HCEC 1CT (cell line): Measurements from ENCODE around the gene ETFB.
"Not testable (repeated sequence)": the region's sequence is repeated elsewhere in the genome, so short reads cannot be mapped to it uniquely, and the experiment has no call there.

ENCODE experiments used
- DNase-seq: peaks from one replicate; pipeline ENCODE4 v3.0.0-alpha.2; 2017

ETFB gene

DNA sequence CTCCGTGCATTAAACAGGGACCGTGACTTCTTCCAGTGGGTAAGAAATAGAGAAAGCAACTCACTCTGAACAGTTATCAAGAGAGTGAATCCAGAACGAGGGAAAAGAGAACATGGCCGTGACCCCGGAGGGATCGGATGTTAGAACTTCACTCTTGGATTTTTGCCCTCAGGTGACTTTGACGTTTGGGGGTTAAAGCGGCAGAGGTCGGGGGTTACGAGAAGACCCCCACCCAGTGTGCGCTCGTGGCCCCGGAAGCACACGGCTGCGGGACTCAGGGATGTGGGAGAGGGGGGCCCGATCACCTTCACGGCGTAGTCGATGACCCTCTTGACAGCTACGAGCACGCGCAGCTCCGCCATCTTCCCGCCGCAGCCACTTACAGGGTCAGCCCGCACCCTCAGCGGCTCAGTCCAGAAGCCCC, at the start of gene ETFB:
Gene ETFB, minus strand, starts transcription at position 424 of the 424 bp plus-strand sequence. Its CDS starts 62 bp downstream, at position 362.
- DNase-seq, result no peak

DNA sequence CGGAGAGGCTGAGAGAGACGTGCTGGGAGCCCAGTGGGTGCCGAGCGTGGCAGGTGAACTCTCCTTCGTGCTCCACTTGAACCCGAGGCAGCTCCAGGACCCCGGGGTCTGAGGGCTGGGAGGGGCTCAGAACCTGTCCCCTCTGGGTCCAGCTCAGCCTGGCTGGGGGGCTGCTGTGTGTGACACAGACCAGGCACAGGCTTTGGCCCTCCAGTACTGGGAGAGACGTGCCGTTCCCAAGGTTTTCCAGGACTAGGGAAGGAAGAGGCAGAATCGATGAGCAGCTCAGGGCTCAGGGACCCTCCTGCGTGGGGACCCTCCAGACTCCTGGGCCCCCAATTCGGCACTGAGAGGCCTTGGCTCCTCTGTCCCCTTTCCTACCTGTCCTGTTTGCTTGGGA, 49.0 kb upstream of the ETFB start:
- no peak for DNase-seq

DNA sequence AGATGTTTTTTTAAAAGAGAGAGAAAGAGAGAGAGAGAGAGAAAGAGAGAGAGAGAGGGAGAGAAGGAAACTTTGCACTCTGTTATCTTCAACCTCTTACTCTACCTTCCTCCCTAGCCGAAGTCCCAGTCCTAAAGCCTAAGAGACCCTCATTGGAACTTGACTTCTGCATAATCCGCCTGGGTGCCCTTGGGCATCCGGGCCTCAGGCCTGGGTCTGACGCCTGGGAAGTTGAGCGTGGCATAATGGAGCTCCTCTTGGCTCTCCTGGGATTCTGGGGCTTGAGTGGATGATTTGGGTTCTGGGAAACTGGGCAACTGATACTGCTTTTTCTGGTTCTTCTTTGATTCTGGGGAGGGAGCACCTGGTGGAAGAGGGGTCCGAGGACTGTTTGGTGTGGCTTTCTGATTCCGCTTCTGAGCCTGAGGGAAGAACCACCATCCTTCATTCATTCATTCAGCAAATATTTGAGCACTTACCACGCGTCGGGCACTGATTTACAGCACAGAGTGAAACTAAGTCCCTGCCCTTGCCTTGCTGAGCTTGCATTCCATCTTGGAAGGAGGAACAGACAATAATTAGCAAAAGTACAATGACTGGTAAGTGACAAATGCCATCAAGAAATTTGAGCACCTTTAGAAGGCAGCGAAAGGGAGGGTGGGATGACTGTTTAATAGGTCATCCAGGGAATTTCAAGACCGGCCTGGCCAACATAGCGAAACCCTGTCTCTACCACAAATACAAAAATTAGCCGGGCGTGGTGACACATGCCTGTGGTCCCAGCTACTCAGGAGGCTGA, 45.0 kb upstream of the ETFB start:
- no peak for DNase-seq

DNA sequence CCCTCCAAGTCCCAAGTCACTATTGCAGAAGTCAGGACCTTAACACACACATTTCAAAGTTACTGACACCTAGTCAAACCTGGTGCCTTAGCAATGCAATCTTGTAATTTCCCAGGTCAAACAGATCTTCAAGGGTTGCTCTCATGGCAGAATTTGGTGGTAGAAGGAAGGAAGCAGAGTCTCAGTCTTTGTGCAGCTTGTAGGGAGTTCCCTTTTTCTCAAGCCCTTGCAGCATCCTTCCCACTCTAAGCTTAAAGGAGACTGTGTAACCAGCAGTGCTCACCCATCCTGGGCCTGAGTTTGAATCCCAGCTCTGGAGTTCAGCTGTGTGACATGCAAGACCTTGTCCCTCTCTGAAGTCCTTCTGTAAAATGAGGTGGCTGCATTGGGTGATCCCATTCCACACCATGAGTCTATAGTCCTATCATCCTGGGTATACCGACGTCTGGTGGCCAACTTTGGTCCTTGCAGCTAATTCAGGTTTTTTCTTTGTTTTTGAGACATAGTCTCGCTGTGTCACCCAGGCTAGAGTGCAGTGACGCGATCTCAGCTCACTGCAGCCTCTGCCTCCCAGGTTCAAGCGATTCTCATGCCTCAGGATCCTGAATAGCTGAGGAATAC, 41.4 kb upstream of the ETFB start:
- no peak for DNase-seq

DNA sequence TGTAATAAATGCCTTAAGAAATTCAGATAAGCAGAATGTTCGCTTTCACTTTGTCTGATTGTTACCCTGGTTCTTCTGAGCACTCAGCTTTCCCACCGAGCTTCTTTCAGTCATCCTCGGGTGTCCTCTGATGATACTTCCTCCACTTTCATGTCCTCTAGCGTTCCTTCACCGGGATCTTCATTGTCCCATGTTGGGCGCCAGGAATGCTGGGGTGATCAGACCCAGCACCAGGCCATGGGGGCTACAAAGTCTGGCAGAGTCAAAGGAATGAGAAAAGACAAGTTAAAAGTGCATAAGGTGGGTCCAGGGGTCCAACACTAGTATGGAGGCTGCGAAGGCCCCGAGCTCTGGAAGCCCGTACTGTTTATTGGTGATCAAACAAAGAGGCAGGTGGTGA, 35.9 kb upstream of the ETFB start:
- no peak for DNase-seq

DNA sequence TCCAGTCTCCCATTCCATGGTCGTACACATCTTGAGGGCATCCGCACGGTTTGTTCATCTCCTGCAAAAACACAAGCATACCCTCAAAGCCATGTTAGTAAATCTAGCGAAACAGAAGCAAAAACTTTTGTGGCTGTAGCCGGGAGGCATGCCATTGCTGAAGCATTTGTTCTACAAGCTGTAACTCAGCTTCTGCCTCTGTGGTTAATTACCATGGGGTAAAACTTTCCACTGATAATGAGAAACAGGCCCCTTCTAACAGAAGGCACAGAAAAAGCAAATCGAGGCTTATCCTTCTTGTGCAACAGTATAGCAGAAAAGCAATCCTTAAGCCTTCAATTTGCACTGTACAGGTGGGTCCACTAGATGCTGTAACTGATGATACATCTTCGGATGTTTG, 33.7 kb upstream of the ETFB start:
- not testable (repeated sequence) for DNase-seq

DNA sequence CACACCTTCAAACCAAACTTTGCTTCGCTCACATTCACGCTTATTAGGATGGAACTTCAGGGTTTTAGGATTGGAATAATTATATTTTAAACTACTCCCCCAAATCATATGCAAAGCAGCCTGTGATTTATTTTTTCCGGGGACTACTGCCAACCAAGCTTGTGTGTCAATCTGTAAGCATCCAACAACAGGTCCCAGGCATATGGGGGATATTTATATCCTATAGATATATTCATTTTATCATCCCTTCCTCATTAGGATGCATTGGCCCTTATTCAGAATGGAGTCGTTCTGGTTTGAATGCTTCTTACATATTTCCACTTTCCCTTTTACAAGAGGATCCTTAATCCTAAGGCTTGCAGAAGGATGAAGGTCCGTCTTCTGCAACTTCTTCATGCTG, 33.0 kb upstream of the ETFB start:
- no peak for DNase-seq

DNA sequence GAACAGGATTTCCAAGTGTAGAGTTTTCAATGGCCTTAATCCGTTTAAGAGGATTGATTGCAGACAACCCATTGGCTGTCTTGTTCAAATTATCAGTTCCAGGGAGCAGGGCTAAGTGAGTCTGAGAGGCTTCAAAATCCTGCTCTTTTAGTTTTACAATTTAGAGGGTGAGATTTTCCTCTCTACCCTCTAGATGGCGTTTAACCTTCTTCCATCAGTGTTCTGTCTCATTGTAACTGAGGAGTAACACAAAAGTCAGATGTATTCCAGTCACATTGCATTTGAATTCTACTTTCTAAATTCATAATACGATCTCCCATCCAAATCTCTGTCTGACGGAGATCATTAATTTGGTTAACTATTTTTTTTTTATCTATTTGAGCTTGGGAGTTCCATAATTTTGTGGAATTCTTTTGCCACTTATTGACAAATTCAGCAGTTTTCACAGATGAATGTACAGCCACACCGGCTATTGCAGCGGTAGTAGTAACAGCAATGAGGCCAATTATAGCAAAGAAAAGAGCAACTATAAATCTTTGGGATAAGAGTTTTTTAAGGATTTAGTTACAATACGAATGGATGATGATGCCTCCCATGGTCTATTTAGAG, 32.0 kb upstream of the ETFB start:
- peak; percentile 17 for DNase-seq

DNA sequence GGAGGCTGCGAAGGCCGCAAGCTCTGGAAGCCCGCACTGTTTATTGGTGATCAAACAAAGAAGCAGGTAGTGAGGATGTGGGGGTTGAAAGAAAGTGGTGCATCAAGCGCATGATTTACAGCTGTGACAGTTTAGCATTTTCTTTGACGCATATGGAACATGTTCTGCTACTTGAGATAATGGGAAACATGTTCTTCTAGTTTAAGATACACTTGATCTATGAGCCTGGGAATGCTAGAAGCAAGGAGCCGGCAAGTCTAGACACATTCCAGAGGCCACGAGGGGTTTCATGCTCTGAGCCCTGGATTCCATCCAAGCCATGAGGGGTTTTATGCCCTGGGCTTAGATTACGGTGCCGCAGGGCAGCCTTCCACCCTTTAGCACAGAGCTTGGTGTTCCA, 31.3 kb upstream of the ETFB start:
- DNase-seq, result not testable (repeated sequence)

DNA sequence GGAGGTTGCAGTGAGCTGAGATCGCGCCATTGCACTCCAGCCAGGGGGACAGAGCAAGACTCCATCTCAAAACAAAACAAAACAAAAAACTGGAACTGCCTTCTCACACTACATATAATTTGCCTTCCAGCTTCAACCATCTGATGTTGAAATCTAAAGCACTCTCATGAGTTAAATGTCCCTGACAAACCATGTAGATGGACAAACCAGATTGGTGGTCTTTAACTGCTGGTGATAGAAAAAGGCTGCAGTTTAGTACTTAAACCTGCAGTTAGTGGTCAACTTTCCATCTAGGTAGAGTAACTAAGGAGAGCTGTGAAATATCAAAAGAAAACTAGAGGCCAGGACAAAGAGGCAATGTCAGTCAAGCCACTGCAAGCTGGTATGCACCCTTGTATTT, 30.0 kb upstream of the ETFB start:
- no peak for DNase-seq

DNA sequence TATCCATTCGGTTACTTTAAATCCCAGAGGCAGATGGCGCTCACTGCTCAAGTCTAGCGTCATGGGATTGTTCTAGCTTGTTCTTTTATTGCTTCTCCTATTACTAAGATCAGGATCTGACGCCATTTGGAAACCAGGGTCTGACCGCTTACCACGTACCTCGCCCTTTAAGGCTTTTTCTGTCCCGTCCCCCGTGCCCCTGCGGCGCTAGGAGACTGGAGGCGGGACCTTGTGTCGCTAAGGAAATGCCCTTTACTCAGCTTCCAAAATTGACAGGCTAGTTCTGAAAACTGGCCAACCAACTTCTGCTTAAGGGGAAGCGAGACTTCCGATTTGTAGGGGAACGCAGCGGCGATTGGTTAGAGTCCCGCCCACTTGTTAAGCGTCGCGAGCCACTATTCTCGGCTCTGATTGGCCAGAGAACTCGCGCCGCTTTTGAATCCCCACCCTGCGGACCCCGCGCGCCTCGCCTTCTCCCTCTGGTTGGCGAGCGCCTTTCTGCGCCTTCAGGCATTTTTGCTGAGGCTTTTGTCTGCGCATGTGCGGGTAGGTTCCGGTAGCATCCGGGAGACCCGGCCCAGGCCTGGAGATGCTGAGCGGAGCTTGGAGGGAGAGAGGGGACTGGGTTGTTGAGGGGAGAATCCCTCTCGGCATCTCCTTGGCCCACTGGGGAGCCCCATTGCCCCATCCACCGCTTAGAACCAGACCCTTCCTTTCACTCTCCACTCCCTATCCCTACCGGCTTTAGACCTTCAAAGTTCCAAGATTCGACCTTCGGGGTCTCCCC, 28.1 kb upstream of the ETFB start:
- DNase-seq, result peak; percentile 96

DNA sequence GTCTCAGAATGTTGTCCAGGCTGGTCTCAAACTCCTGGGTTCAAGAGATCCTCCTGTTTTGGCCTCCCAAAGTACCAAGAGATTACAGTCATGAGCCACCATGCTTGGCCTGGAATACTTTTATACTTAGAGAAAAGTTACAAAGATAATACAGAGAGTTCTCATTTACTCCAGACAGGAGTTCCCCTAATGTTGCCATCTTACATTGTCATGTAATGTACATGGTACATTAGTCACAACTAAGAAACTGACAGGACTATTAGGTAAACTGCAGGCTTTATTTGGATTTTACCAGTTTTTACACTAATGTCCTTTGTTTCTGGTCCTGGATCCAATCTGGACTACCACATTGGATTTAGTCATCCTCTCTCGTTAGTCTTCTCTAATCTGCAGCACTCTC, 26.5 kb upstream of the ETFB start:
- no peak for DNase-seq

DNA sequence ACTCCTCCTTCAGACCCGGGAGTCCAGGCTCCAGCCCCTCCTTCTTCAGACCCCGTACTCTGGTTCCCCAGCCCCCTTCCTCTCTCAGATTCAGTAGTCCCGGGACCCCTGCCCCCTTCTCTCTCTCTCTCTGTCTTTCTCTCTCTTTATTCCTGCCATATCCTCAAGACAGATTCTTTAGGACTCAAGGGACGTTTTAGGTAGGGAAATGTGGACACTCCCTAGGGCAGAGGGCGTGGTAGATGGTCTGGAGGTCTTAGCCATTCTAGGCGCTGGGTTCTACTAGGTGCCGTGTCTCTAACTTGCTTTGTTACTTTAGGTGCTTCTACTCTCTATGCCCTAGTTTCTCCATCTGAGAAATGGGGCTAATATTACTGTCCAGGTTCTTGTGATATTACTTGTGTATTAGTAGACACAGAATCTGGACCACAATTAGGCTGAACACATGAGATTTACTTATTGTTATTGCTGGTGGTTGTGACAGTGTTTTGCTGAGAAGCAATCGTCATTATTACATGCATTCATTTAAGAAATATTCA, 25.0 kb upstream of the ETFB start:
- DNase-seq, result no peak

DNA sequence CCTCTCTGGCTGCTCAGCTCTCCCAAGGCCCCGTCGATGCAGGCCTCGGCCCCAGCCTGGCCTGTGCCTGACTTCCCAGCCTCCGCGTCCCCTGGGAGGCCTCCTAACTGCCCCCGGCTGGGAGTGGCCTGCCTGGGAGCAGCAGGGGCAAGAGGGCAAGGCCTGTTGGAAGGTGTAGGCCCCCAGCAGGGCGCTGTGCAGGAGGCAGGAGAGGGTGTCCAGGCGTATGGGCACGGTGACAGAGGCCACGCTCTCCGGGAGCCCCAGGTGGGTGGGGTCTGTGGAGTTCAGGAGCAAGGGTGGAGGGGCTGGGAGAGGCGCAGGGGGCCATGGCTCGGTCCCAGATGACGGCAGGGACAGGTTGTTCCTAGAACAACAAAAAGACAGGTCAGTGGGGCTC, 23.0 kb upstream of the ETFB start:
- no peak for DNase-seq

DNA sequence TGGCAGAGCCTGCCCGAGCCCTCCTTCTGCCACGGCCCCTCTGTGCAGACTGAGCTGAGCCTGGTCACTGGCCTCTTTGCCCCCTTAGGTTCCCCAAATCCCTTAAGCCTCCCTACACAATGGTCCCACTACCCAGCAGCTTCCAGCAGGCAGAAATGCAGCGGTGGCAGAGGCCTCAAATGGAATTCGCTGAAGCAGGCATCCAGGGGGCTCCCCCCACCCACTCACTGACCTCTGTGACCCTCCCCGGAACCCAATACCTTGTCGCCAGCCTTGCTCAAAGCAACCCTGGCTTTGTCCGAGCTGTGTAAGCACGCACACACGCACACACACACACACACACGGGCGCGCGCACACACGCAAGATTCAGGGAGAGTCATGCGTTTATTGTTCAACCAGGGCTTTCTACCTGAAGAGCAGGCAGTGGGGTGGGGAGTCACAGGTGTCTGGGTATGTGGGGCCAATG, 21.8 kb upstream of the ETFB start, which contains the start of gene LIM2:
Gene LIM2, minus strand, starts transcription at position 51 of the 466 bp plus-strand sequence. CDS start 531 bp downstream, outside the sequence.
- no peak for DNase-seq

DNA sequence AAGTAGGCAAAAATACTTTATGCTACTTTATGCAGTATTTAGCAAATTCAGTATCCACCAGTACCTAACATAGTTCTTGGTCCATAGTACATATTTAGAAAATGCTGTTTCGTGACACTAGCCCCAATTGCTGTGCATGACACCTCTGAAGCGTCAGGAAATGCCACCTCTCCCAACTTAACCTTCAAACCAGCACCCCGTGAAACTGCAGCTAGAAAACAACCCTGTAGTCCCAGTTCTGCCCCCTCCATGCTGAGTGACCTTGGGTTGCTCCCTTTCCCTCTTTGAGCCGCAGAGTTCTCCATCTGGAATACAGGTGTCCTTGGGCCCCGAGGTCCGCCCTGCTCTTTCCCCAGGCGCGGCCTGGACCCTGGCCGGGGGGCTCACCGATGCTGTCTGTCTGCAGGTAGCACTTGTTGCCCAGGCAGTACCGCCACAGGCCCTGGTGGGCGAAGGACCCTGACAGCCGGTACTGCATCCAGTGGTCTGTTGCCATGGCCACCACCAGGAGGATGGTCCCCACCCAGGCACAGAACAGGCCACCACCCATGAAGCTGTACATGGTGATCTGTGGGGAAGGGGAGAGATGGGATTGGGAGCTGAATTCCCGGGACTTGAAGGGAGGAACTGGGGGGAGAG, 20.8 kb upstream of the ETFB start:
- no peak for DNase-seq

DNA sequence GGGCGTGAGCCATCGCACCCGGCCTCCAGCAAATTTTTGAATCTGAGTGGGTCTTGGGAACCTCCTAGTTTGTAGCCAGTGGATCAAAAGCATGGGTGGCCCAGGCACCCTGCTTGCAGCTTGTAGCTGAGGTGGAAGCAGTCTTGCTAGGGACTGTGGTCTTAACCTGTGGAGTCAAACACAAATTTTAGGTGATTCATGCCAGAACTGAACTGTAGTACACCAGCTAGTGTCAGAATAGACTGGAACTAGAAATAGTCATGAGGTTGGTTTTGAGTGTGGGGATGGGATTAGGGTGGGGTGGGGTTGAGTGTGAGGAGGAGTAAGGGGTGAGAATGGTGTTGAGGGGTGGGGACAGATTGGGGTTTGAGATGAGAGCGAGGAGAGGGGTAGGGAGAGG, 15.8 kb upstream of the ETFB start:
- DNase-seq, result no peak

DNA sequence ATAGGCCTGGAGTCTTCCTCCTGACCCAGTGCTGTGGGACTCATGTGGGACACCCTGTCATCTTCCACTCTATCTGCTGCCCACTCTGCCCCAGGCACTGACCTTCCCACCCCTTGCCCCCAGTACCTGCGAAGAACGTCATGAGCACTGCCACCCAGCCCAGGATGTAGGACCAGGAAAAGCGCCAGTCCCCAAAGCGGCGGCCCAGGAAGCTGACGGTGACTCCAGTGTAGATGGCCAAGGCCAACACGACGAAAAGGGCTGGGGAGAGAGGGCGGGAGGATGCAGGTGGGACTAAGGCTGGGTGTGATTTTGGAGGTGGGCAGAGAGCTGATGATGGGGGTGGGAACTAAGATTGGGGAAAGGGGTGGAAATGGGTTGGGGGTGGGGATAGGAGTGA, 14.2 kb upstream of the ETFB start:
- no peak for DNase-seq

DNA sequence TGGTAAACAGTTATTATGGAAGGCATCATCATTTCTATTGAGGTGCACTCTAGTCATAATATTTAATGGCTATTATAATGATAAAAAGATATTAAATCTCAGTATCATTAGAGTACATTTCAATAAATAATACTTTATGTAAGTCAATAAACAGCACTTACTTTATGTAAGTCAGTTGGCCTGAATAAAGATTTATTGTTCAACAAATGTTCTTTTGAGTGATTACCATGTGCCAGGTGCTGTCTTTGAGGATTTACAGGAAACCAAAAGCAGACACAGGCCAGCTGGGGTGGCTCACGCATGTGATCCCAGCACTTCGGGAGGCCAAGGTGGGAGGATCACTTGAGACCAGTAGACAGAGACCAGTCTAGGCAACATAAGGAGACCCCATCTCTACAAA, 11.2 kb upstream of the ETFB start:
- DNase-seq, result no peak

DNA sequence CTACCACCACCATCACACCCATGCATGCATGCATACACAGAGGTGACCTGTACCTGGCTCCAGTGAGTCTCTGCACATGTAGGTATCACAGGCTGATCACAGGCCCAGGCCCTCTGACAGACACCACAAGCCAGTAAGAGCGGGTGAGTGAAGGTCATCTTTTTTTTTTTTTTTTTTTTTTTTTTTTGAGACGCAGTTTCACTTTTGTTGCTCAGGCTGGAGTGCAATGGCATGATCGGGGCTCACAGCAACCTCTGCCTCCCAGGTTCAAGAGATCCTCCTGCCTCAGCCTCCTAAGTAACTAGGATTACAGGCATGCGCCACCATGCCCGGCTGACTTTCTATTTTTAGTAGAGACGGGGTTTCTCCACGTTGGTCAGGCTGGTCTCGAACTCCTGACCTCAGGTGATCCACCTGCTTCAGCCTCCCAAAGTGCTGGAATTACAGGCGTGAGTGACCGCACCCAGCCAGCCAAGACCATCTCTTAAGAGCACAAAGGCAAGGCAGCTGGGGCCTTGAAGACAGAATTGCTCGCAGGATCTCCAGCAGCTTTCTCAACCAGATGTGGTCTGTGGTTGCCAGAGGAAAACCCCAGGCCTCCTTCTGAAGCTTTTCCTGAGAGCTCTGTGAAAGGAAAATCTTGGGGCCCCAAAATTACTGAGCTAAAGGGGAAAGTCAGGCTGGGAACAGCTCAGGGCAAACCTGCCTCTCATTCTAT, 9.5 kb upstream of the ETFB start:
- no peak for DNase-seq

DNA sequence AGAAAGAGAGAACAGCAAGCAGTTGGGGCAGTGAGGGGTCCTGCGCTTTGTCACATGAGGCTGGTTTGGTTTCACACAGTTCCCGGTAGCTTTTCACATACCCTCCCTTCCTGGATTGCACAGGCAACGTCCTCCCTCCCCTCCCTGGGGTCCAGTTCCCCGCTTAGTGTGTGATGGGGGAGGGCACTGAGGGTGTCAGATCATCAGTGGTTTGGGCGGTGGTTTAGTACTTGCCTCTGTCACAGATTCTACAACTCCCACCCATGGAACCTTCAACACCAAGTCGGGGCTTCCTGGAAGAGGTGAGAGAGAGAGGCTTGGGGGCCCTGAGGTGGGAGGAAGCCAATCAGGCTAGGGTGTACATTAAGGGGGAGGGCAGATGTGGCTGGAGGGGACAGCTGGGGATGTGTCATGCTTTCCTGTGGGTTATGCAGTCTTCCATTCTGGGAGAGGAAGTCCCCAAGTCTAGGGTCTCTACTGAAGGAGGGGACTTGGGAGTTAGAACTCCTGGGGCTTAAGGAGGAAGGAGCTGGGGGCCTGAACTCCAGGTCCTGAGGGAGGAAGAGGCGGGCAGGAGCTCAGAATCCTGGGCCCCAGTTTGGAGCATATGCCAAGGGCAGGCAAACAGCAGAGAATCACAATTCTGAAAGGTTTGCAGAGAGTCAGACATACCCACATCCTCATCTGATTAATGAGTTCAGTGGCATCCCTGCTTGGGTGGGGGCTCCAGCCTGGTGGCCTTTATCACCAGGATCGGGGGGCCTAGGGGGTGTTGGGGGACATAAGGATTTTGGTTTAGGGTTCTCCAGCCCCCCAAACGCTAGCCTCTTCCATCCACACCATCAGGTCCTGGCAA, 6.7 kb upstream of the ETFB start, which contains the start of gene NKG7:
Gene NKG7, minus strand, starts transcription at position 6 of the 856 bp plus-strand sequence. CDS start 119 bp downstream, outside the sequence.
- DNase-seq, result no peak
